K562 (cell line): Measurements from ENCODE around the gene MED29. TPM values are rescaled to one million over a fixed set of nuclear protein-coding genes. Genes with fewer than 3 reads are reported as not detected.

Source experiments
- ATF1 ChIP-seq, 2 experiments: fragments of 450-650 bp in 1 of 2; IDR thresholded peaks; 2 replicates each; pipeline ENCODE4 v1.6.1; 2016; ENCODE audit warnings: missing compliant biosample characterization in 1 of 2, missing genetic modification characterization in 1 of 2
- CTBP1 ChIP-seq: fragments of 450-650 bp; IDR thresholded peaks from 2 replicates; pipeline ENCODE4 v1.6.1; 2016; ENCODE audit warnings: borderline replicate concordance
- EP300 ChIP-seq: IDR thresholded peaks from 2 replicates; pipeline ENCODE4 v1.6.1; 2012; ENCODE audit warnings: low read length, improper control_type of control experiment
- GATA2 ChIP-seq: sonication (generic); formaldehyde crosslinking; IDR thresholded peaks from 2 replicates; pipeline ENCODE4 v1.4.0; 2020; ENCODE audit warnings: mild to moderate bottlenecking, missing genetic modification reagents
- HMGN3 ChIP-seq: IDR thresholded peaks from 2 replicates; pipeline ENCODE4 v1.6.1; 2011; ENCODE audit warnings: borderline replicate concordance, low read depth, mild to moderate bottlenecking, mixed read lengths, low read length; ENCODE audit not compliant: insufficient read length; ENCODE audit errors: extremely low read depth
- HNRNPL ChIP-seq: fragments of 200-400 bp; formaldehyde crosslinking; IDR thresholded peaks from 2 replicates; pipeline ENCODE4 v1.6.1; 2017; ENCODE audit warnings: low read depth, mild to moderate bottlenecking, low read length
- MAFG ChIP-seq: fragments of 450-650 bp; conservative IDR thresholded peaks from 2 replicates; pipeline ENCODE4 v1.6.1; 2016; ENCODE audit warnings: missing genetic modification characterization, missing compliant biosample characterization
- TAF9B ChIP-seq: fragments of 450-650 bp; IDR thresholded peaks from 2 replicates; pipeline ENCODE4 v1.6.1; 2018; ENCODE audit warnings: mild to moderate bottlenecking; ENCODE audit not compliant: partially characterized antibody
- ZNF766 ChIP-seq: fragments of 200-800 bp; sonication (Bioruptor generic); conservative IDR thresholded peaks from 2 replicates; pipeline ENCODE4 v1.6.1; 2016; ENCODE audit warnings: missing genetic modification characterization, missing compliant biosample characterization
- polyA plus RNA-seq, 8 experiments: library from polyadenylated mRNA; depleted of rRNA in 4 of 8; stranded (reverse) in 5 of 8; unstranded in 3 of 8; fragments of >200 nt; fragmentation: Nextera tagmentation in 2 of 8; fragmentation: Illumina TruSeq in 1 of 8; extraction: Ambion mirVana in 2 of 8; extraction: Trizol in 1 of 8; gene quantifications; 2 replicates each; pipeline versions ENCODE4 v1.2.1 to v1.2.3, GENCODE V29; 2011 to 2014; ENCODE audit warnings: inconsistent platforms in 1 of 8, missing spikeins in 1 of 8
- total RNA-seq, 7 experiments: library from RNA; depleted of rRNA in 6 of 7; stranded (reverse); fragments of >200 nt in 6 of 7; fragmentation: Illumina TruSeq in 2 of 7; extraction: Trizol in 2 of 7; gene quantifications; 2 replicates each; pipeline versions ENCODE4 v1.2.1 to v1.2.3, GENCODE V29; 2011 to 2021; ENCODE audit warnings: low replicate concordance in 1 of 7
- TF ChIP-seq, protein P1 (sequence below), 2 experiments: fragments of 450-650 bp in 1 of 2; sonication (generic) in 1 of 2; formaldehyde crosslinking in 1 of 2; IDR thresholded peaks in 1 of 2; conservative IDR thresholded peaks in 1 of 2; 2 replicates each; pipeline versions ENCODE4 v1.6.1 to v1.8.1; 2016 to 2023; ENCODE audit warnings: mild to moderate bottlenecking in 2 of 2, moderate library complexity in 2 of 2, inconsistent platforms in 1 of 2, missing genetic modification reagents in 1 of 2
- TF ChIP-seq, protein P2 (sequence below): sonication (generic); formaldehyde crosslinking; IDR thresholded peaks from 2 replicates; pipeline ENCODE4 v1.4.0; 2020; ENCODE audit warnings: mild to moderate bottlenecking, missing genetic modification reagents
- TF ChIP-seq, protein P3 (sequence below): fragments of 200-800 bp; sonication (Bioruptor generic); IDR thresholded peaks from 2 replicates; pipeline ENCODE4 v1.6.1; 2017; ENCODE audit warnings: missing genetic modification characterization, missing compliant biosample characterization
- TF ChIP-seq, protein P4 (sequence below): fragments of 450-650 bp; formaldehyde crosslinking; IDR thresholded peaks from 2 replicates; pipeline ENCODE4 v1.4.0; 2020; ENCODE audit warnings: mild to moderate bottlenecking, moderate library complexity
- TF ChIP-seq, protein P5 (sequence below): fragments of 450-650 bp; IDR thresholded peaks from 2 replicates; pipeline ENCODE4 v1.6.1; 2017; ENCODE audit warnings: antibody characterized with exemption, mild to moderate bottlenecking

MED29 gene
- total and polyA plus RNA-seq, 9 of the 15 experiments (the other 6 are each of a cell fraction or from before 2014, with no cell fraction given), result 1.8 to 22.6 (median 12.4) TPM

DNA sequence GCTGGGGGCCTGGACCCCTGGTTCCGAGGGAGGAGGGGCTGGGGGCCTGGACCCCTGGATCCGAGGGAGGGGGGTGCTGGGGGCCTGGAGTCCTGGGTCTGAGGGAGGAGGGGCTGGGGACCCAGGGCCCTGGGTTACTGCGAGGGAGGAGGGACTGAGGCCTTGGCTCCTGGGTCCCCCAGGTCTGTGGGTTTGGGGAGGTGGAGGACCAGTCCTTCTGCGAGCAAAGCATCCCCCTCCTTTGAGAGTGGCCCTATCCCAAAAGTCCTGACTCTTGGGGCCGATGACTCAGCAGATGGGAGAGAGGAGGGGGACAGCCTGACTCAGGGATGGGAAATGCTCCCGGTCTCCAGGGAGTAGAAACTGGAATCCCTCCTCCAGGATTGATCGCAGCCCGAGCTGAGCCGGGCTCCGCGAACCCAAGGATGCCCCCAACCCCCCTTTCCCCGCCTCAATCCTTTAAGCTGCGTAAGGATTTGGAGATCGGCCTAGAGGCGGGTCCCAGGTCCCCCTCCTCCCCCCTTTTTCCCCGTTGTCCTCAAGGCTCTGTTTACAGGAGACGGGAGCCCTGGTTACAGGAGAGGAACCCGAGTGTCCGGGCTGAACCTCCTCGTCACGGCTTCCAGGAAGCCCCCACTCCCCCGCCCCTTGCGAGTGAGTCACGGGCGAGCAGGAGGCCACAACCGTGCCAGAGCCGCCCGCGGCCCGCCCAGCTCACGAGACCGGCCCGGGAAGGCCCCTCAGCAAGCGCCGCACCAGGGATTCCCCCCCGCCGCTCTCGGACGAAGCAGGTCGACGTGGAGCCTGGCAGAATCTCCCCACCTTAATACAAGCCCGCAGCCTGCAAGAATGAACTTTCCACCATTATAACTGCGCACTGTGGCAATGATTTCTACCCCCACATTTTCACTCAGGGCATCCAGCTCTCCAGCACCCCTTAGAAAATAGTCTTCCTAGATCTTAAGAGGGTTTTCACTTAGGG, 12.4 kb downstream of the MED29 start (continued):
- TF ChIP-seq, protein P1, sequence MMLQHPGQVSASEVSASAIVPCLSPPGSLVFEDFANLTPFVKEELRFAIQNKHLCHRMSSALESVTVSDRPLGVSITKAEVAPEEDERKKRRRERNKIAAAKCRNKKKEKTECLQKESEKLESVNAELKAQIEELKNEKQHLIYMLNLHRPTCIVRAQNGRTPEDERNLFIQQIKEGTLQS (IDR thresholded peaks at IDR 0.05), result peak; percentile 91
- TF ChIP-seq, protein P1 (CRISPR knock-in tag; conservative IDR thresholded peaks at IDR 0.05), result peak; percentile 94
- no peak for TF ChIP-seq EP300
- TF ChIP-seq, protein P2, sequence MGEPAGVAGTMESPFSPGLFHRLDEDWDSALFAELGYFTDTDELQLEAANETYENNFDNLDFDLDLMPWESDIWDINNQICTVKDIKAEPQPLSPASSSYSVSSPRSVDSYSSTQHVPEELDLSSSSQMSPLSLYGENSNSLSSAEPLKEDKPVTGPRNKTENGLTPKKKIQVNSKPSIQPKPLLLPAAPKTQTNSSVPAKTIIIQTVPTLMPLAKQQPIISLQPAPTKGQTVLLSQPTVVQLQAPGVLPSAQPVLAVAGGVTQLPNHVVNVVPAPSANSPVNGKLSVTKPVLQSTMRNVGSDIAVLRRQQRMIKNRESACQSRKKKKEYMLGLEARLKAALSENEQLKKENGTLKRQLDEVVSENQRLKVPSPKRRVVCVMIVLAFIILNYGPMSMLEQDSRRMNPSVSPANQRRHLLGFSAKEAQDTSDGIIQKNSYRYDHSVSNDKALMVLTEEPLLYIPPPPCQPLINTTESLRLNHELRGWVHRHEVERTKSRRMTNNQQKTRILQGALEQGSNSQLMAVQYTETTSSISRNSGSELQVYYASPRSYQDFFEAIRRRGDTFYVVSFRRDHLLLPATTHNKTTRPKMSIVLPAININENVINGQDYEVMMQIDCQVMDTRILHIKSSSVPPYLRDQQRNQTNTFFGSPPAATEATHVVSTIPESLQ (CRISPR knock-in tag), result 0 out of 2 replicates have a peak, but pooled peaks have one; percentile 6
- TF ChIP-seq ATF1 (CRISPR knock-in tag; IDR thresholded peaks at IDR 0.05), result no peak
- peak; percentile 77 for TF ChIP-seq ATF1 (tag; IDR thresholded peaks at IDR 0.05)
- peak; percentile 88 for TF ChIP-seq MAFG (tag)
- TF ChIP-seq, protein P3, sequence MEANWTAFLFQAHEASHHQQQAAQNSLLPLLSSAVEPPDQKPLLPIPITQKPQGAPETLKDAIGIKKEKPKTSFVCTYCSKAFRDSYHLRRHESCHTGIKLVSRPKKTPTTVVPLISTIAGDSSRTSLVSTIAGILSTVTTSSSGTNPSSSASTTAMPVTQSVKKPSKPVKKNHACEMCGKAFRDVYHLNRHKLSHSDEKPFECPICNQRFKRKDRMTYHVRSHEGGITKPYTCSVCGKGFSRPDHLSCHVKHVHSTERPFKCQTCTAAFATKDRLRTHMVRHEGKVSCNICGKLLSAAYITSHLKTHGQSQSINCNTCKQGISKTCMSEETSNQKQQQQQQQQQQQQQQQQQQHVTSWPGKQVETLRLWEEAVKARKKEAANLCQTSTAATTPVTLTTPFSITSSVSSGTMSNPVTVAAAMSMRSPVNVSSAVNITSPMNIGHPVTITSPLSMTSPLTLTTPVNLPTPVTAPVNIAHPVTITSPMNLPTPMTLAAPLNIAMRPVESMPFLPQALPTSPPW (CRISPR knock-in tag), result peak; percentile 98
- TF ChIP-seq CTBP1, result peak; percentile 44; the same call in 1 of the 2 replicates
- peak; percentile 58; the same call in 1 of the 2 replicates for TF ChIP-seq HNRNPL
- no peak for TF ChIP-seq ZNF766 (CRISPR knock-in tag)
- TF ChIP-seq, protein P4, sequence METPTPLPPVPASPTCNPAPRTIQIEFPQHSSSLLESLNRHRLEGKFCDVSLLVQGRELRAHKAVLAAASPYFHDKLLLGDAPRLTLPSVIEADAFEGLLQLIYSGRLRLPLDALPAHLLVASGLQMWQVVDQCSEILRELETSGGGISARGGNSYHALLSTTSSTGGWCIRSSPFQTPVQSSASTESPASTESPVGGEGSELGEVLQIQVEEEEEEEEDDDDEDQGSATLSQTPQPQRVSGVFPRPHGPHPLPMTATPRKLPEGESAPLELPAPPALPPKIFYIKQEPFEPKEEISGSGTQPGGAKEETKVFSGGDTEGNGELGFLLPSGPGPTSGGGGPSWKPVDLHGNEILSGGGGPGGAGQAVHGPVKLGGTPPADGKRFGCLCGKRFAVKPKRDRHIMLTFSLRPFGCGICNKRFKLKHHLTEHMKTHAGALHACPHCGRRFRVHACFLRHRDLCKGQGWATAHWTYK (CRISPR knock-in tag), result no peak
- TF ChIP-seq TAF9B, result peak; percentile 91
- no peak for TF ChIP-seq GATA2 (CRISPR knock-in tag)
- TF ChIP-seq, protein P5, sequence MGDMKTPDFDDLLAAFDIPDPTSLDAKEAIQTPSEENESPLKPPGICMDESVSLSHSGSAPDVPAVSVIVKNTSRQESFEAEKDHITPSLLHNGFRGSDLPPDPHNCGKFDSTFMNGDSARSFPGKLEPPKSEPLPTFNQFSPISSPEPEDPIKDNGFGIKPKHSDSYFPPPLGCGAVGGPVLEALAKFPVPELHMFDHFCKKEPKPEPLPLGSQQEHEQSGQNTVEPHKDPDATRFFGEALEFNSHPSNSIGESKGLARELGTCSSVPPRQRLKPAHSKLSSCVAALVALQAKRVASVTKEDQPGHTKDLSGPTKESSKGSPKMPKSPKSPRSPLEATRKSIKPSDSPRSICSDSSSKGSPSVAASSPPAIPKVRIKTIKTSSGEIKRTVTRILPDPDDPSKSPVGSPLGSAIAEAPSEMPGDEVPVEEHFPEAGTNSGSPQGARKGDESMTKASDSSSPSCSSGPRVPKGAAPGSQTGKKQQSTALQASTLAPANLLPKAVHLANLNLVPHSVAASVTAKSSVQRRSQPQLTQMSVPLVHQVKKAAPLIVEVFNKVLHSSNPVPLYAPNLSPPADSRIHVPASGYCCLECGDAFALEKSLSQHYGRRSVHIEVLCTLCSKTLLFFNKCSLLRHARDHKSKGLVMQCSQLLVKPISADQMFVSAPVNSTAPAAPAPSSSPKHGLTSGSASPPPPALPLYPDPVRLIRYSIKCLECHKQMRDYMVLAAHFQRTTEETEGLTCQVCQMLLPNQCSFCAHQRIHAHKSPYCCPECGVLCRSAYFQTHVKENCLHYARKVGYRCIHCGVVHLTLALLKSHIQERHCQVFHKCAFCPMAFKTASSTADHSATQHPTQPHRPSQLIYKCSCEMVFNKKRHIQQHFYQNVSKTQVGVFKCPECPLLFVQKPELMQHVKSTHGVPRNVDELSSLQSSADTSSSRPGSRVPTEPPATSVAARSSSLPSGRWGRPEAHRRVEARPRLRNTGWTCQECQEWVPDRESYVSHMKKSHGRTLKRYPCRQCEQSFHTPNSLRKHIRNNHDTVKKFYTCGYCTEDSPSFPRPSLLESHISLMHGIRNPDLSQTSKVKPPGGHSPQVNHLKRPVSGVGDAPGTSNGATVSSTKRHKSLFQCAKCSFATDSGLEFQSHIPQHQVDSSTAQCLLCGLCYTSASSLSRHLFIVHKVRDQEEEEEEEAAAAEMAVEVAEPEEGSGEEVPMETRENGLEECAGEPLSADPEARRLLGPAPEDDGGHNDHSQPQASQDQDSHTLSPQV, result peak; percentile 27; the same call in 1 of the 2 replicates
- peak; percentile 99 for TF ChIP-seq HMGN3
